HG02870 (cell line): Measurements from ENCODE around the gene DSCAML1.

ENCODE experiments used
- ATAC-seq: cut with Tn5 transposase; IDR thresholded peaks from one replicate; pipeline ENCODE4 v1.9.1; 2021; ENCODE audit warnings: mild to moderate bottlenecking, moderate library complexity; ENCODE audit not compliant: unreplicated experiment

DSCAML1 gene

GRCh38 chr11:117796872-117797529 lies at the start of gene DSCAML1:
Gene DSCAML1 (minus strand): TSS chr11:117797216. CDS start chr11:117797079, 137 bp downstream.
- no peak for ATAC-seq

GRCh38 chr11:117843666-117844484 lies 46.9 kb upstream of the DSCAML1 start:
- ATAC-seq: no peak

- no peak for ATAC-seq
Observed at GRCh38 chr11:117842131-117842941, 45.3 kb upstream of the DSCAML1 start.

GRCh38 chr11:117841551-117842031 lies 44.6 kb upstream of the DSCAML1 start:
- ATAC-seq: no peak

- ATAC-seq: no peak
Observed at GRCh38 chr11:117840881-117841550, 44.0 kb upstream of the DSCAML1 start.

- no peak for ATAC-seq
Observed at GRCh38 chr11:117839936-117840813, 43.2 kb upstream of the DSCAML1 start.

- ATAC-seq: no peak
Observed at GRCh38 chr11:117839380-117839881, 42.4 kb upstream of the DSCAML1 start.

- ATAC-seq: no peak
Observed at GRCh38 chr11:117838901-117839300, 41.9 kb upstream of the DSCAML1 start.

GRCh38 chr11:117837791-117838190 lies 40.8 kb upstream of the DSCAML1 start:
- no peak for ATAC-seq

- ATAC-seq: no peak
Observed at GRCh38 chr11:117837070-117837776, 40.2 kb upstream of the DSCAML1 start.

- ATAC-seq: no peak
Observed at GRCh38 chr11:117836077-117836960, 39.3 kb upstream of the DSCAML1 start.

GRCh38 chr11:117835576-117835975 lies 38.6 kb upstream of the DSCAML1 start:
- no peak for ATAC-seq

GRCh38 chr11:117834838-117835443 lies 37.9 kb upstream of the DSCAML1 start:
- no peak for ATAC-seq

GRCh38 chr11:117834068-117834810 lies 37.2 kb upstream of the DSCAML1 start:
- no peak for ATAC-seq

- ATAC-seq: no peak
Observed at GRCh38 chr11:117833401-117833891, 36.4 kb upstream of the DSCAML1 start.

GRCh38 chr11:117832511-117832910 lies 35.5 kb upstream of the DSCAML1 start:
- no peak for ATAC-seq
